ENCODE results near the gene CNOT6.
"Not testable (repeated sequence)": the region's sequence is repeated elsewhere in the genome, so short reads cannot be mapped to it uniquely, and the experiment has no call there.

CNOT6 gene

DNA sequence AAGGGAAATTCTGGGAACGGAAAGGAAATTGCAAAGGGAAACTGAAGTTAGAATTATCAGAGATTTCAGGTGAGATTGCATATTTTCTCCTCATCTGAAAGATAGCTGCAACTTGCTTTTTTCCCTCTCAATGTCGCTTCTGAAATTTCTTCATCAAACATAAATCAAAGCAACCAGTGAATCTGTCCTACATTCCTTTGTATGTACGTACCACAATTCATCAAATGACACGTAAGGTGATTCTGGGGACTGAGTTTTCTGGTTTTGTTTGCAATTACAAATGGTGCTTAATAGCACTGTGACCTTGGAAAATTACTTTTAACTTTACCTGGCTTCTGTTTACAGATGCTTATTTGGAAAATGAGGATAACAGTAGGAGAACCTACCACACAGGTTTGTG lies 21.9 kb upstream of the CNOT6 start:
- DNase-seq = no peak

DNA sequence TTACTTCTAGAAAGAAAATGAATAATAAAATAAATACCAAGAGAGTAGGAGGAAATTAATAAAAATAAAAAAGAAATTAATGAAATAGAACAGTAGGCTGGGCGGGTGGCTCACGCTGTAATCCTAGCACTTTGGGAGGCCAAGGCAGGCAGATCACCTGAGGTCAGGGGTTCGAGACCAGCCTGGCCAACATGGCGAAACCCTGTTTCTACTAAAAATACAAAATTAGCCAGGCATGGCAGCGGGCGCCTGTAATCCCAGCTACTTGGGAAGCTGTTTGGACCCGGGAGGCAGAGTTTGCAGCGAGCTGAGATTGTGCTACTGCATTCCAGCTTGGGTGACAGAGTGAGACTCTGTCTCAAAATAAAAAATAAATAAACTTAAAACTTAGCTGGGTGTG lies 20.8 kb upstream of the CNOT6 start:
- not testable (repeated sequence) for DNase-seq

DNA sequence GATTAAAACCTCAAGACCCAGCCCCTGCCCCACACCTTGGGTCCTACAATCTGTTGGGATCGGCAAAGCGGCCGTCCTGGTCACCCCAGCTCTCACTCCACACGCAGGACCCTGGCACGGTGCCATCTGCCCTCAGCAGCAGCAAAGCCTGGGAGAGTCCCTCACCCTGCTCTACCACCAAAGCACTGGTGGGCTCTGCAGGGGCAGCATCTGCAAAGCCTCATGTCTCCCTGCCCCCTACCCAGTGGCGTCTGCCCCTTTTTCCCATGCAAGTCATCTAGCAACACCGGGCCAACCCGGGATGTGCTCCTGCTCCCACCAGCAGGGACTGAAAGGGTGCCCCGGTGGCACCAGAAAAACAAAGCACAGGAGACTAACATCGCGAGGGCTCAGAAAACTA lies 19.6 kb upstream of the CNOT6 start:
- DNase-seq = no peak

DNA sequence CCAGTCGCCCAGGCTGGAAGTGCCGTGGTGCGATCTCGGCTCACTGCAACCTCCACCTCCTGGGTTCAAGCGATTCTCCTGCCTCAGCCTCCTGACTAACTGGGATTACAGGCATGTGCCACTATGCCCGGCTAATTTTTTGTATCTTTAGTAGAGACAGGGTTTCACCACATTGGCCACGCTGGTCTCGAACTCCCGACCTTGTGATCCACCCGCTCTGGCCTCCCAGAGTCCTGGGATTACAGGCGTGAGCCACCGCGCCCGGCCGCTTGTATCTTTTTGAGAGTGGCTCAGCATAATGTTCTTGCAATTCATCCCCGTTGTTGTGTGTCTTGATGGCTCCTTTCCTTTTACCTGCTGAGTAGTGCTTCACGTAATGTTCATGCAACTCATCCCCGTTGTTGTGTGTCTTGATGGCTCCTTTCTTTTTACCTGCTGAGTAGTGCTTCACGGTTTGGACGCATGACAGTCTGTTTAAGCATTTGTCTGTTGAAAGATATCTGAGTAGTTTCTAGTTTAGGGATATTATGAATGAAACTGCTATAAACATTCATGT lies 18.1 kb upstream of the CNOT6 start:
- not testable (repeated sequence) for DNase-seq

DNA sequence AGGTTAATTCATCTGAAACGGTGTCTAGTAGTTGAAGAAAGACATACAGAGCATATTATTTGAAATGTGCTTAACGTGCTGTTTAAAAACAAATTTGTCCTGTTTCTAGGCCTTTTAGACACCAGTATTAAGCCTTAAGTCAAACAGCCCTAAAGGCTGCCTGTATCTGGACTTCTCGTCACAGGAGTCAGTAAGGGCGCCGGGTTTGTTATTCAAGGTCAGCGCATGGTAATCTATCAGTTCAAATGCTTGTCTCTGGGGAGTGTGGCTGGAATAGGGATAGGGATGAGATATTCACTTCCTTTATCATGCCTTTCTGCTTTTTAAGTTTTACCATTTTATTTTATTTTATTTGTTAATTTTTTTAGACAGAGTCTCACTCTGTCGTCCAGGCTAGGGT lies 9.4 kb upstream of the CNOT6 start:
- no peak for DNase-seq

DNA sequence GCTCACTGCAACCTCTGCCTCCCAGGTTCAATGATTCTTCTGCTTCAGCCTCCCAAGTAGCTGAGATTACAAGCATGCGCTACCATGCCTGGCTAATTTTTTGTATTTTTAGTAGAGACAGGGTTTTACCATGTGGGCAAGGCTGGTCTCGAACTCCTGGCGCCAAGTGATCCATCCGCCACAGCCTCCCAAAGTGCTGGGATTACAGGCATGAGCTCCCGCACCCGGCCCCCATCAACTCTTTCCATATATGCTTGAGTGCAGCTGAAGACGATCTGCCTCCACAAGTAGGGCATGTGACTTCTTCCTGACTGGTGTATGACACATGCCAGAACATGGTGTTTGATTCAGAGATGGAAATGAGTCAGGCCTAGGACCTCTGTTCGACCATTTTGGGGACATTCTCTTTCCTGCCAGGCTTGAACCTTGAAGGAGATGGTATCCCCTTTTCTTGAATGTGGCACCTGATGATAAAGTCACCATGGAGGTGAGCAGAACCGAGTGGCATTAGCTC lies 7.5 kb upstream of the CNOT6 start:
- no peak for DNase-seq

DNA sequence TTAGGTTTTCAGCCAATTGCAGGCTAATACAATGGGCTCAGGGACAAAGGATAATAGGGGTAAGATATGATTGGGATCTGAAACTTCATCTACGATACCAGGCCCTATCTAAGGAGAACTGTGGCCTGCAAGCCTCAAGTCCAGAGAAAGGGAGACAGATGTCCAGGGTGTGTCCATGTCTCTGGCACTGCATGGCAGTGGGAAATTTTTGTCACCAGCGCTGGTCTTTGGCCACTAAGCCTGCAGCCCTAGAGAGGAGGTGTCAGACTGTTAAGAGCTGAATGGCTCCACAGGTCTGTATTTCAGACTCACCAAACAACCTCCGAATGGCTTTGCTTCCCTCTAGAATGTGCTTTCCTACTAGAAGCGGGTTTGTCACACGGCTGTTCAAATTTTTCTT lies 6.6 kb upstream of the CNOT6 start:
- DNase-seq = no peak

DNA sequence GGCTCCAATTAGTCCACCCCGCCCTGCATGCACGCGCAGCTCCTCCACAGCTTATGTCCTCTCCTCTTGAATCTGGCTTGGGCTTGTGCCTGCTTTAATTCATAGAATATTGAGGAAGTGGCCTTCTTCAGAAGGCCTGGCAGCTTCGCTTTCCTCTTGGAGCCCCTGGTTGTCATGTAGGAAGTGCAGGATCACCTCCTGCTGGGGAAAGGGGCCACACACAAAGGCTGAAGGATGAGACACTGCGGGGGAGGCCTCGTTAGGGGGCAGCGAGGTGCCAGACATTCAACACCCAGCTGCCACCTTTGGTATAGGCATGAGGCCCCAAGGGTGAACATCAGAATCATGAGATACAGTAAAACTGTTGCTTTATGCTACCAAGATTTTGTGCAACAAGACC lies 2.7 kb upstream of the CNOT6 start:
- DNase-seq = no peak

DNA sequence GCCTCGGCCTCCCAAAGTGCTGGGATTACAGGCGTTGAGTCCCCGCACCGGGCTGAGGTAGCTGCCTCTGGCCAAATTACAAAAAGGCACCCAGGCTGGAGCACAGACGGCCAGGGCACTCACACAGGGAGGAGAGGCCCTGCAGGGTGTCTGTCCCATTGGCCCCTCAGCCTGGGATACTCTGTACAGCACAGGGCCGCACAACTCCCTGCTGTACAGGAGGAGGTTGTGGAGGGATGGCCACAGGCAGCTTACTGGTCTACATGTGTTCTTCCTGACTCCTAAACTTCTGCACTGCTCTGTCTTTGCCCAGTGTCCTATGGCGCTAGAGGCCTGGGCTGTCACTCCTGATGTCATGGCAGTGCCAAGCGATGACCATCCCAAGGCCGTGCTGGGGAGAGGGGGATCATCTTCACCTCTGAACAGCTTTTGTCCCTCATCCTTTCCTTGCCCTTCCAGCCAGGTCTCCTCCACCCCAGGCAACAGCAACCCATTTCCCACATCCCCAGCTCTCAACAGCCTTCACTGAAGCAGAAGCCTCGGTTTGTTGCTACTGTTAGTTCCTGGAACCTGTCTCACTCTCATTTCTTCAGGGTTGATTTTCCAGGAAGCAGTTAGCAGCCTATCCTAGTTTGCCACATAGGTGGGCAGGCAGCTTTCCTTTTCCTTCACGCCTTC lies 1.8 kb upstream of the CNOT6 start:
- no peak for DNase-seq

DNA sequence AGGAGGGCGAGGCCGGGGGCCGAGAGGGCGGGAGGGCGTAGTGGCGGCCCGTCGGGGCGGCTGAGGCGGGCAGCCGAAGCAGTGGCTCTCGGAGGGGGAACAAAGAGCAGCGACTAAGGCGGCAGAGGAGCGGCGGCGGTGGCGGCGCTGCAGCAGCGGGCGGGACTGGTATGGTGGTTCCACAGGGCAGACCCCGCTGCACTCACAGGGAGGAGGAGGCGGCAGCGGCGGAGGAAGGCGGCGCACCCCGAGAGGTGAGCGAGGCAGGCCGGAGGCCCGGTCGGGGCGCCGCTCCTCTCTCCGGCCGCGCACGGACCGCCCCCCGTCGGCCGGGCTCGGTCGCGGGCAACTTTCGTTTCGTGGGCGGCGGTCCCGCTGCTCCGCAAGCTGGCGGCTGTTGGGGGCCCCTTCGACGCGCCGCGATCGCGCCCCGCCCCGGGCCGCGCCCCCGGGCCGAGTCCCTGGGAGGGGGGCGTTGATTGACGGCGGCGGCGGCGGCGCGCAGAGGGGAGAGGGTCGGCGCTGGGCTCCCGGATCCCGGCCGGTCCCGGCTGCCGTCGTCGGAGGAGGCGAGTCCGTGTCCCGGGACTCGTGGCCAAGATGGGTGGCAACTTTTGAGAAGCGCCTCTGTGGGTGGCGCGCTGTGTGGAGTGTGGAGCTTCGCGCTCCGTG lies 467 bp downstream of the CNOT6 start:
- DNase-seq = no peak

DNA sequence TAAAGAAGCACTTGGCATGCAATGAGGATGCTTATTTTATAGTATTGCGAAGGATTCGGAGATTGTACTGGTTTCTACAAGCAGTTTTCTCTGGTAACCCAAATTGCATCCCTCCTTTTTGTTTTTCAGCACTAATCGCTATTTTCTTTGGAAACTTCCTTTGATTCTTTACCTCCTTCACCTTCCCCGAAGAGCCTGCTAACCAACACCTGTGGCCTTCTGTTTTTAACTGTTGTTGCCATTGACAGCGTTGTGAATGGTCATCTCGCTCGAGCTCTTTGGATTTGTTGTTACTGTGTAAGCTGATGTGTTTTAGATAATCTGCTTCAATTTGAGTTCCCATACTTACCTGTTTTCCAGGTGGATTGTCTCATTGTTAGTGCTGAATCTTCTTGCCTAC lies 1.1 kb downstream of the CNOT6 start:
- no peak for DNase-seq

DNA sequence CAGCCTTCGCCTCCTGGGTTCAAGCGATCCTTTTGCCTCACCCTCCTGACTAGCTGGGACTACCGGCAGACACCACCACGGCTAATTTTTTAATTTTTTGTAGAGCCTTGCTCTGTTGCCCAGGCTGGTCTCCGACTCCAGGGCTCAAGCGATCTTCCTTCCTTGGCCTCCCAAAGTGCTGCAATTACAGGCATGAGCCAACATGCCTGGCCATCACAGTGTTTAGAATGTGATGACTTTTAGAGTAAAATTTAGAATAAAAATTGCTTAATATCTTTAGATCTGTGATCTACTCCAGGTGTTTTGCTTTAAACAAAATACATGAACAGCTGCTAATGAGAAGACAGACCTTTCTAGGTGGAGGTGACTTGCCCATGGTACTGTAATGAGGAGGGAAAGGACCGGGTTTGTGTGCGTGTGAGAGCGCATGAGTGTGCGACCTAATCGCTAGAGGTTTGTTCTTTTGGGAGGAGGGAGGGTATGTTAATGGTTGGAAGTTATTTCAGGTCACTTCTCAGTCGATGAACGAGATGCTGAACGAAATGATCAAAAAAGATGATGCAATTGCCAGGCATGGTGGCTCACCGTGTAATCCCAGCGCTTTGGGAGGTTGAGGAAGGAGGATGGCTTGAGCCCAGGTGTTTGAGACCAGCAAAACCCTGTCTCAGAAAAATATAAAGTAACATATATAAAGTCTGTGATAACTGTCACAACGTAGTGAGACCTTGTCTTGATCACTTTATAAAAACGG lies 2.0 kb downstream of the CNOT6 start:
- no peak for DNase-seq

DNA sequence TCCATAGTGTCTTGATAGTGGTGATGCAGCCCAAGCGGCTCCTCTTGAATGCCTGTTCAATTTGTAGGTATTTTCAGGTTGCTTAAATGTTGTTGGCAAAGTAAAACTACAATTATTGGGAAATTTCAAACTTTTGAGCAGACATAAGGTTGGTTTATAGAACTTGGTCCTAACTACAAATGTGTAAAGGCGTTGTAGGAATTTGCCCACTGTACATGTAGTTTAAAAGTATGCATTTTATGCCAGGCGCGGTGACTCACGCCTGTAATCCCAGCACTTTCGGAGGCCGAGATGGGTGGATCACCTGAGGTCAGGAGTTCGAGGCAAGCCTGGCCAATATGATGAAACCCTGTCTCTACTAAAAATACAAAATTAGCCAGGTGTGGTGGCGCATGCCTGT lies 2.6 kb downstream of the CNOT6 start:
- DNase-seq = not testable (repeated sequence)

DNA sequence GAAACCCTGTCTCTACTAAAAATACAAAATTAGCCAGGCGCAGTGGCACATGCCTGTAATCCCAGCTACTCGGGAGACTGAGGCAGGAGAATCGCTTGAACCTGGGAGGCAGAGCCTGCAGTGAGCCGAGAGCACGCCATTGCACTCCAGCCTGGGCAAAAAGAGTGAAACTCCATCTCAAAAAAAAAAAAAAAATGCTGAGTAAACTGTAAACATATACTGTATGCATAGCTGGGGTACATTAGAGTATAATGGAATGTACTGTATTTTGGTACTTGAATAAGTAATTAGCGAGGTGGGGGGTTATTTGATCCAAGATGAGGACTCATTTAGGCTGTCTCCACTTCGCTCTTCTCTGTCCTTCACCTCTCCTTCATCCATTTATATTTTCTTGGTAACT lies 3.7 kb downstream of the CNOT6 start:
- not testable (repeated sequence) for DNase-seq

DNA sequence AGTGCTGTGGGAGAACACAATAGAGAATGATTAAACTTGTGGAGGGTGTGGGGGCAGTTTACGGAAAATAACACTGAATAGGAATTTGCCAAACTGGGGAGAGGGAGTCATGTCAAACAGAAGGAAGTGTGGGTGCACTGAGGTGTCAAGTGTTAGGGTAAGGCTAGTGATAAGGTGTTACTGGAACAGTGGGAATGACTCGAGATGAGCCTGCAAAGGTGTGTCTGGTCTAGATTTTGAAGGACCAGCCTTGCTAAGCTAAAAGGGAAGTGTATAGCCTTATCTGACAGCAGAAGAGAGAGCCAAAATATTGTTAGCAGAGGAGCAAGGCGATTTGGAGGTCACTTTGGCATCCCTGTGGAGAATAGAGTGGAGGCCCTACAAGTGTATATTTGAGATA lies 4.2 kb downstream of the CNOT6 start:
- DNase-seq = no peak

DNA sequence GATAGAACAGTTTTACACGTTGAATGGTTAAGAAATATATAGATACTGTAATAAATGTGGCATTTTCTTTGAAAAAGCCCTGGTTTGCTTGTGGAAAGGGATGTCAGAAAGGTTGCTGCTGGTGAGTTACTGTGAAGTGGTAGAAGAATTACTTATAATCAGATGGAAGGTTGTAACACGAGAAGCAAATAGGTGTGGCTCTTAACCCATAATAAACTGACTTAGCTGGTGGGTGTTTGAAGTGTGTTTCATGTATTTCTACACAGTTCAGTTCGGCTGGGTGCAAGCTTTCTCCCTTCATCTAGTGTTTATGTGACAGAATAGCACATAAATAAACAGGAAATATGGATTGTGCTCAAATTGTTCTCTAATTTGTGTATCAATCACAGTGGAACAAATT lies 5.5 kb downstream of the CNOT6 start:
- DNase-seq = no peak

DNA sequence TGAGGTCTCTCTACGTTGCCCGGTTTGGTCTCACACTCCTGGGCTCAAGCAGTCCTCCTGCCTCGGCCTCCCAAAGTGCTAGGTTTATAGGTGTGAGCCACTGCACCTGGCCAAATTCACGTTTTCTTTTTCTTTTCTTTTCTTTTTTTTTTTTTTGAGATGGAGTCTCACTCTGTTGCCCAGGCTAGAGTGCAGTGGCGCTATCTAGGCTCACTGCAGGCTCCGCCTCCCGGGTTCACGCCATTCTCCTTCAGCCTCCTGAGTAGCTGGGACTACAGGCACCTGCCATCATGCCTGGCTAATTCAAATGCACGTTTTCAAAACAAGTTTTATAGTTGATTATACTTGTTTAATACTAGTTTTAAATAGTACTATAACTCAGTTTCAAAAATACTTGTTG lies 6.1 kb downstream of the CNOT6 start:
- not testable (repeated sequence) for DNase-seq

DNA sequence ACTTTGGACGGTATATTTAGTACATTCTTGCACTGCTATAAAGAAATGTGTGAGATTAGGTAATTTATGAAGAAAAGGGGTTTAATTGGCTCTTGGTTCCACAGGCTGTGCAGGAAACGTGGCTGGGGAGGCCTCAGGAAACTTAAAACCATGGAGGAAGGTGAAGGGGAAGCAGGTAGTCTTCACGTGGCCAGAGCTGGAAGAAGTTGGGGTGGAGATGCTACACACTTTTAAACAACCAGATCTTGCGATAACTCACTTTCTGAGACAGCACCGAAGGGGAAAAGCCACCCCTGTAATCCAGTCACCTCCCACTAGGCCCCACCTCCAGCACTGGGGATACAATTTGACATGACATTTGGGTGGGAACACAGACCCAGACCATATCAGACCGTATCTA lies 13.5 kb downstream of the CNOT6 start:
- DNase-seq = no peak

DNA sequence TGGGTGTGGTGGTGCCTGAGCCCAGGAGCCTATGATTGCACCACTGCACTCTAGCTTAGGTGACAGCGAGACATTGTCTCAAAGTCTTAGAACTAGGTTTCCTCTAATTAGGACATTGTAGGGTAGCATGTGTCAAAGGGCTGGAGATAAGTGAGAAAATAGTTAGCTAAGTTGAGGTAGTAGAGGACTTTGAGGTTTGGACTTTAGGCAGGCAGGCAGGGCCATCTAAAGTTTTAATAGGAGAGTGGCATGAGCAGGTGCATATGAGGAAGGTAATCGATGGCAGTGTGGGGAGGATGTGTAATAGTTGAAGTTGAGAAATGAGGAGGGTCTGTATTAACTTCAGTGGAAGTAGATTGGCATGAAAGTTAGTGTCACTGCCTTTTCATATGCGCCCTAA lies 21.1 kb downstream of the CNOT6 start:
- no peak for DNase-seq

DNA sequence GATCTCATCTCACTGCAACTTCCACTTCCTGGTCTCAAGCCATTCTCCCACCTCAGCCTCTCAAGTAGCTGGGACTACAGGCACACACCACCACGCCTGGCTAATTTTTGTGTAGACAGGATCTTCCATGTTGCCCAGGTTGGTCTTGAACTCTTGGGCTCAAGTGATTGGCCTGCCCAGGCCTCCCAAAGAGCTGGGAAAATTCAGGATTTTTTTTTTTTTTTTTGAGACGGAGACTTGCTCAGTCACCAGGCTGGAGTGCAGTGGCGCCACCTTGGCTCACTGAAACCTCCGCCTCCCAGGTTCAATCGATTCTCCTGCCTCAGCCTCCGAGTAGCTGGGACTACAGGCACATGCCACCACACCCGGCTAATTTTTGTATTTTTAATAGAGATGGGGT lies 21.8 kb downstream of the CNOT6 start:
- not testable (repeated sequence) for DNase-seq

DNA sequence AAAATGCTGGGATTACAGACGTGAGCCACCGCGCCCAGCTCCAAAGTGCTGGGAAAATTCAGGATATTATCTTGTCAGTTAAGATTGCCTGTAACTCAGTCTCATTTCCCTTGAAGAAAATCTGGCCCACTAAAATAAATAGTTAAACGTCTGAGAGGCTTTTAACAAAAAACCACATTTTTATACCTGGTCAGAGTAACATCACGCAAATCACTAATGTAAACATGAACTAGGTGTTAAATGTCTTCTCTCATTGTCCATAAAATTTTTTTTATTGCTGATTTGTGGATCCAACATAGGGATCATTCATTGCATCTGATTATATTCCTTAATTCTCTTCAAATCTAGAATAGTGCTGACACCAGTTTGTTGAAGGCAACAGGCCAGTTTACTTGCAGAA lies 22.3 kb downstream of the CNOT6 start:
- DNase-seq = no peak

DNA sequence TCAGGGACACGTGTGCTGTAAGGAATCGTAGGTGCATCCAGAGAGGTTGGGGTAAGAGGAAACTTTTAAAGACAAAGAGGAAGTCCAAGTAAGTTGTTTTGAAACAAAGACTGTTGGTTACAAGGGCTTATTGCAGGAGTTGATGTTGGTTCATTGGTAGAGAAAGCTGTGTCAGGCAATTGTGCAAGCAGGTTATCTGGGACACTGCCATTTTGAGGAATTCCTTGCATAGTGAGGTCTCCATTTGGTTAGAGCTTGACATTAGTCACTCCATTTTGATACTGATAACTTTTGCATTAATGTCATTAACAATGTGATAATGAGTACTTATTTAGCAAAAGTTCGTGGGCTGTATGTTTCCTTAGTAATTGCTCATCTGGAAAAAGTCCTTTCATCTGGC lies 24.9 kb downstream of the CNOT6 start:
- DNase-seq = no peak

DNA sequence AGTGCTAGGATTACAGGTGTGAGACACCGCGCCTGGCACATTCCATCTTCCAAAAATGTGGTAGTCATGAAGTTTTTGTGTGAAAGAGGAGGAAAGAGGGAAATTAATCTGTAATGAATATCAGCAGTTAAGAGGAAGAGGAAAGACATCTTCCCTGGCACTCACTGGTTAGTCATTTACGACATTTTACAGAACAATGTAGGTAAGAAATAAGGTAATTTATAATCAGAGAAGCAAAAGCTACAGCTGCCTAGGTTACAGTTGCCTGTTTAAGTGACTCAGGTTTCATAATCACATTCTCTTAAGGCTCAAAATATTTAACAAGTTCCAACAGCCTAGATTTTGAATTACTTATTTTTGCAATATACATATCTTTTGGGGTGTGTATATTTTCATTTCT lies 26.9 kb downstream of the CNOT6 start:
- DNase-seq = no peak

DNA sequence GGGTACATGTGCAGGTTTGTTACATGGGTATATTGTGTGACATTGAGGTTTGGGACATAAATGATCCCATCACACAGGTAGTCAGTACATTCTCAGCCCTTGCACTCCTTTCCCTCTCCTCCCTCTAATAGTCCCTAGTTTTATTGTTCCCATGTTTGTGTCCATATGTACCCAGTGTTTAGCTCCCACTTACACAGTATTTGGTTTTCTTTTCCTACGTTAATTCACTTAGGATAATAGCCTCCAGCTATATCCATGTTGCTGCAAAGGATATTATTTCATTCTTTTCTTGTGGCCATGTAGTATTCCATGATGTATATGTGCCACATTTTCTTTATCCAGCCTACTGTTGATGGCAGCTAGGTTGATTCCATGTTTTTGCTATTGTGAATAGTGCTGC lies 27.4 kb downstream of the CNOT6 start:
- no peak for DNase-seq

Data from NCI-H524 treated with DMSO at 0.1 percent for 48 hours (cell line).